Measurements from ENCODE around the gene TSPAN16. TPM values are rescaled to one million over a fixed set of nuclear protein-coding genes. Genes with fewer than 3 reads are reported as not detected.
"Not testable (repeated sequence)": the region's sequence is repeated elsewhere in the genome, so short reads cannot be mapped to it uniquely, and the experiment has no call there.

Gene TSPAN16
- total RNA-seq, 1 donor from 2014 or later, result not detected

DNA sequence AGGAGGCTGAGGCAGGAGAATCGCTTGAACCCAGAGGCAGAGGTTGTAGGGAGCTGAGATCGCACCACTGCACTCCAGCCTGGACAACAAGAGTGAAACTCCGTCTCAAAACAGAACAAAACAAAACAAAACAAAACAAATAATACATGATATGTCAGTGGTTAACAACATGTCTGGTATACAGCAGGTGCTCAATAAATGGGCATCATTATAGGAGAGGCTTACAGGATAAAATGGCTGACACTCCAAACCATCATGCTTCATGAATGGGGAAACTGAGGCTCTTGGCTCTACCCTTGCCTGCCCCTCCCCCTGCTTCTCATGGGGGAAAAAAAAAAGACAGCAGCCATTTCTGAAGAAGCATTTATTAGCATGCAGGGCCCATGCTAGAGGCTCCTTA lies 46.5 kb downstream of the TSPAN16 start:
- Mint-ChIP-seq H3K27ac (ENCODE audit: unreplicated experiment) (no peak overlapping the region), H3K4me3 (ENCODE audit: unreplicated experiment) (no peak overlapping the region), H3K4me1 (ENCODE audit: low read depth) (peaks cover 40% of the 10 kb centered on the region), H3K36me3 (ENCODE audit: low read depth) (no peaks in the 10 kb centered on the region), H3K9me3 (ENCODE audit: low read depth) (no peaks in the 10 kb centered on the region), H3K27me3 (ENCODE audit: low read depth) (no peaks in the 10 kb centered on the region)
- no peak for DNase-seq (ENCODE audit: low spot score)
- TF ChIP-seq, protein P1, sequence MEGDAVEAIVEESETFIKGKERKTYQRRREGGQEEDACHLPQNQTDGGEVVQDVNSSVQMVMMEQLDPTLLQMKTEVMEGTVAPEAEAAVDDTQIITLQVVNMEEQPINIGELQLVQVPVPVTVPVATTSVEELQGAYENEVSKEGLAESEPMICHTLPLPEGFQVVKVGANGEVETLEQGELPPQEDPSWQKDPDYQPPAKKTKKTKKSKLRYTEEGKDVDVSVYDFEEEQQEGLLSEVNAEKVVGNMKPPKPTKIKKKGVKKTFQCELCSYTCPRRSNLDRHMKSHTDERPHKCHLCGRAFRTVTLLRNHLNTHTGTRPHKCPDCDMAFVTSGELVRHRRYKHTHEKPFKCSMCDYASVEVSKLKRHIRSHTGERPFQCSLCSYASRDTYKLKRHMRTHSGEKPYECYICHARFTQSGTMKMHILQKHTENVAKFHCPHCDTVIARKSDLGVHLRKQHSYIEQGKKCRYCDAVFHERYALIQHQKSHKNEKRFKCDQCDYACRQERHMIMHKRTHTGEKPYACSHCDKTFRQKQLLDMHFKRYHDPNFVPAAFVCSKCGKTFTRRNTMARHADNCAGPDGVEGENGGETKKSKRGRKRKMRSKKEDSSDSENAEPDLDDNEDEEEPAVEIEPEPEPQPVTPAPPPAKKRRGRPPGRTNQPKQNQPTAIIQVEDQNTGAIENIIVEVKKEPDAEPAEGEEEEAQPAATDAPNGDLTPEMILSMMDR (IDR thresholded peaks at IDR 0.05), result no peak

- no peak for DNase-seq (ENCODE audit: low spot score)
- H3K27ac Mint-ChIP-seq (ENCODE audit: unreplicated experiment), result peak overlapping the region; percentile 98
- TF ChIP-seq, protein P1 (IDR thresholded peaks at IDR 0.05), result no peak
- H3K27me3 Mint-ChIP-seq (ENCODE audit: low read depth), result no peaks in the 10 kb centered on the region
- H3K9me3 Mint-ChIP-seq (ENCODE audit: low read depth), result peaks cover 8% of the 10 kb centered on the region
- peak overlapping the region; percentile 92 for H3K4me3 Mint-ChIP-seq (ENCODE audit: unreplicated experiment)
- H3K4me1 Mint-ChIP-seq (ENCODE audit: low read depth), result peaks cover 30% of the 10 kb centered on the region
- peaks cover 5% of the 10 kb centered on the region for H3K36me3 Mint-ChIP-seq (ENCODE audit: low read depth)
Observed at GRCh38 chr19:11345122-11345803, 49.3 kb downstream of the TSPAN16 start.

GRCh38 chr19:11346104-11346940 lies 50.4 kb downstream of the TSPAN16 start, which contains the start of the genes CCDC159 and TMEM205:
CCDC159 (plus strand) TSS chr19:11346519; CDS start chr19:11346607, 88 bp downstream.
TMEM205 (minus strand) TSS chr19:11346268; CDS start chr19:11345619, 649 bp downstream.
- peaks cover 8% of the 10 kb centered on the region for H3K9me3 Mint-ChIP-seq (ENCODE audit: low read depth)
- H3K27ac Mint-ChIP-seq (ENCODE audit: unreplicated experiment), result peak within 1 kb of the TSS; percentile 98
- H3K4me3 Mint-ChIP-seq (ENCODE audit: unreplicated experiment), result peak within 1 kb of the TSS; percentile 92
- H3K27me3 Mint-ChIP-seq (ENCODE audit: low read depth), result no peaks in the 10 kb centered on the region
- peak; percentile 98 for DNase-seq (ENCODE audit: low spot score)
- TF ChIP-seq, protein P1 (IDR thresholded peaks at IDR 0.05), result peak; percentile 29
- peaks cover 5% of the 10 kb centered on the region for H3K36me3 Mint-ChIP-seq (ENCODE audit: low read depth)
- peaks cover 30% of the 10 kb centered on the region for H3K4me1 Mint-ChIP-seq (ENCODE audit: low read depth)

DNA sequence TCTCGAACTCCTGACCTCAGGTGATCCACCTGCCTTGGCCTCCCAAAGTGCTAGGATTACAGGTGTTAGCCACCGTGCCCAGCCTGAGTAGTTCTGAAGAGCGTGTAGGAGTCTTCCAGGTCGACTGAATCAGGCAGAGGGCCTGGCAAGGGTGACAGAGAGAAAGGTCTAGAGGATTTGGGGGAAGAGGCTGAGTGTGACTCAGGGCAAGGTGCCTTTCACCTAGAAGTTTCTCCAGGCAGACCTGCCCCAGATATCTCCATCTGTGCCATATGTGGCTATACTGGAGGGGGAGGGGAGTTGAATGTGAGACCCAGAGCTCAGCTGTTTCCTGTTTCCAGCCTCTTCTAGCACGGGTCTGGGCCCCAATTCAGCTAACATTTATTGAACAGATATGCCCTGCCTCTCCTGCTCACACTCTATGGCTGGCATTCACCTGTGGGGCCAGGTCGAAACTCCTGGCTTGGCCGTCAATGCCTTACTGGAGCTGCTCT lies 51.6 kb downstream of the TSPAN16 start:
- peak overlapping the region; percentile 25 for H3K4me3 Mint-ChIP-seq (ENCODE audit: unreplicated experiment)
- H3K36me3 Mint-ChIP-seq (ENCODE audit: low read depth), result peaks cover 5% of the 10 kb centered on the region
- peaks cover 8% of the 10 kb centered on the region for H3K9me3 Mint-ChIP-seq (ENCODE audit: low read depth)
- H3K27ac Mint-ChIP-seq (ENCODE audit: unreplicated experiment), result peak overlapping the region; percentile 54
- H3K4me1 Mint-ChIP-seq (ENCODE audit: low read depth), result peaks cover 30% of the 10 kb centered on the region
- TF ChIP-seq, protein P1 (IDR thresholded peaks at IDR 0.05), result no peak
- DNase-seq (ENCODE audit: low spot score), result no peak
- H3K27me3 Mint-ChIP-seq (ENCODE audit: low read depth), result no peaks in the 10 kb centered on the region

GRCh38 chr19:11349171-11349570 lies 53.2 kb downstream of the TSPAN16 start:
- H3K36me3 Mint-ChIP-seq (ENCODE audit: low read depth), result peaks cover 5% of the 10 kb centered on the region
- no peak overlapping the region for H3K27ac Mint-ChIP-seq (ENCODE audit: unreplicated experiment)
- no peak for DNase-seq (ENCODE audit: low spot score)
- H3K4me1 Mint-ChIP-seq (ENCODE audit: low read depth), result peaks cover 28% of the 10 kb centered on the region
- peaks cover 8% of the 10 kb centered on the region for H3K9me3 Mint-ChIP-seq (ENCODE audit: low read depth)
- TF ChIP-seq, protein P1 (IDR thresholded peaks at IDR 0.05), result no peak
- no peak overlapping the region for H3K4me3 Mint-ChIP-seq (ENCODE audit: unreplicated experiment)
- no peaks in the 10 kb centered on the region for H3K27me3 Mint-ChIP-seq (ENCODE audit: low read depth)

- DNase-seq (ENCODE audit: low spot score); H3K4me3 Mint-ChIP-seq (ENCODE audit: unreplicated experiment); H3K9me3 Mint-ChIP-seq (ENCODE audit: low read depth); H3K27me3 Mint-ChIP-seq (ENCODE audit: low read depth); H3K27ac Mint-ChIP-seq (ENCODE audit: unreplicated experiment): not testable (repeated sequence)
- H3K36me3 Mint-ChIP-seq (ENCODE audit: low read depth), result peaks cover 14% of the 10 kb centered on the region
- H3K4me1 Mint-ChIP-seq (ENCODE audit: low read depth), result peaks cover 18% of the 10 kb centered on the region
Observed at GRCh38 chr19:11354102-11354501, 58.1 kb downstream of the TSPAN16 start.

All from chondrocyte (in vitro differentiated cells).